HEK293 (cell line): ENCODE measurements around the gene TMEM184C.

Experiments used
- CTCF ChIA-PET: fragments of 350-600 bp; formaldehyde crosslinking; extraction: SDS; loops from one replicate; lab custom pipeline; 2021; ENCODE audit warnings: antibody characterized with exemption; lab: Yijun Ruan, JAX
- POLR2A ChIA-PET: fragments of 300-600 bp; formaldehyde crosslinking; extraction: SDS; loops from one replicate; lab custom pipeline; 2020; ENCODE audit warnings: antibody characterized with exemption, inconsistent platforms; lab: Yijun Ruan, JAX
- H3K27ac ChIP-seq: fragments of 200-500 bp; sonication (Bioruptor generic); 2 replicates; pipeline ENCODE4 v1.5.1; 2014; ENCODE audit warnings: low read depth, low read length, control low read depth, inconsistent platforms; ENCODE audit errors: extremely low read depth
- H3K36me3 ChIP-seq, 2 experiments: fragments of 200-500 bp in 1 of 2; sonication (Bioruptor generic) in 1 of 2; 1 replicate in 1 of 2; 2 replicates in 1 of 2; pipeline ENCODE4 v1.5.1; 2014 to 2017; ENCODE audit warnings: inconsistent platforms in 2 of 2, low read length in 2 of 2; ENCODE audit not compliant: control insufficient read depth in 2 of 2, insufficient read depth in 1 of 2
- H3K4me1 ChIP-seq: fragments of 200-500 bp; sonication (Bioruptor generic); 2 replicates; pipeline ENCODE4 v1.5.1; 2014; ENCODE audit warnings: mild to moderate bottlenecking, low read length, inconsistent platforms; ENCODE audit not compliant: control insufficient read depth, insufficient read depth
- H3K4me3 ChIP-seq: 2 replicates; pipeline ENCODE4 v1.5.1; 2011; ENCODE audit warnings: low read depth, mild to moderate bottlenecking, control low read depth, low read length, moderate library complexity
- H3K9me3 ChIP-seq: fragments of 200-500 bp; sonication (Bioruptor generic); 2 replicates; pipeline ENCODE4 v1.5.1; 2014; ENCODE audit warnings: low read depth, low read length, inconsistent platforms; ENCODE audit not compliant: control insufficient read depth, insufficient read depth
- MYNN ChIP-seq: fragments of 450-650 bp; formaldehyde crosslinking; IDR thresholded peaks from 2 replicates; pipeline ENCODE4 v1.5.1; 2016; ENCODE audit warnings: missing biosample characterization, missing genetic modification characterization, borderline replicate concordance
- YY2 ChIP-seq: fragments of 450-650 bp; formaldehyde crosslinking; IDR thresholded peaks from 2 replicates; pipeline ENCODE4 v1.5.1; 2016; ENCODE audit warnings: missing biosample characterization, missing genetic modification characterization
- ZFP69B ChIP-seq: fragments of 450-650 bp; formaldehyde crosslinking; IDR thresholded peaks from 2 replicates; pipeline ENCODE4 v1.5.1; 2016; ENCODE audit warnings: missing biosample characterization, missing genetic modification characterization
- ZNF133 ChIP-seq: fragments of 450-650 bp; formaldehyde crosslinking; IDR thresholded peaks from 2 replicates; pipeline ENCODE4 v1.5.1; 2016; ENCODE audit warnings: missing biosample characterization, missing genetic modification characterization
- ZNF146 ChIP-seq: fragments of 450-650 bp; formaldehyde crosslinking; IDR thresholded peaks from 2 replicates; pipeline ENCODE4 v1.5.1; 2016; ENCODE audit warnings: missing biosample characterization, missing genetic modification characterization
- ZNF19 ChIP-seq: fragments of 450-650 bp; formaldehyde crosslinking; IDR thresholded peaks from 2 replicates; pipeline ENCODE4; 2016; ENCODE audit warnings: missing biosample characterization, missing genetic modification characterization, low read depth
- ZNF426 ChIP-seq: fragments of 450-650 bp; formaldehyde crosslinking; IDR thresholded peaks from 2 replicates; pipeline ENCODE4 v1.5.1; 2017; ENCODE audit warnings: missing biosample characterization, missing genetic modification characterization, mild to moderate bottlenecking, inconsistent platforms, moderate library complexity
- ZNF521 ChIP-seq: fragments of 450-650 bp; formaldehyde crosslinking; IDR thresholded peaks from 2 replicates; pipeline ENCODE4 v1.5.1; 2017; ENCODE audit warnings: missing biosample characterization, mild to moderate bottlenecking, missing genetic modification characterization
- ZNF610 ChIP-seq: fragments of 450-650 bp; formaldehyde crosslinking; IDR thresholded peaks from 2 replicates; pipeline ENCODE4 v1.5.1; 2016; ENCODE audit warnings: missing biosample characterization, missing genetic modification characterization, borderline replicate concordance
- ZNF707 ChIP-seq: fragments of 450-650 bp; formaldehyde crosslinking; IDR thresholded peaks from 2 replicates; pipeline ENCODE4 v1.5.1; 2016; ENCODE audit warnings: missing biosample characterization, missing genetic modification characterization
- ZNF776 ChIP-seq: fragments of 450-650 bp; formaldehyde crosslinking; IDR thresholded peaks from 2 replicates; pipeline ENCODE4 v1.5.0; 2017; ENCODE audit warnings: missing biosample characterization, missing genetic modification characterization, borderline replicate concordance
- ZNF785 ChIP-seq: fragments of 450-650 bp; formaldehyde crosslinking; IDR thresholded peaks from 2 replicates; pipeline ENCODE4 v1.5.1; 2016; ENCODE audit warnings: missing biosample characterization, missing genetic modification characterization
- ZSCAN30 ChIP-seq: fragments of 450-650 bp; IDR thresholded peaks from 2 replicates; pipeline ENCODE4 v1.5.1; 2018; ENCODE audit warnings: missing biosample characterization, mild to moderate bottlenecking, missing genetic modification characterization, moderate library complexity
- TF ChIP-seq, protein P1 (sequence below): fragments of 450-650 bp; formaldehyde crosslinking; IDR thresholded peaks from 2 replicates; pipeline ENCODE4 v1.5.1; 2017; ENCODE audit warnings: missing biosample characterization, mild to moderate bottlenecking, missing genetic modification characterization, moderate library complexity
- TF ChIP-seq, protein P2 (sequence below): fragments of 450-650 bp; formaldehyde crosslinking; IDR thresholded peaks from 2 replicates; pipeline ENCODE4 v1.5.1; 2016; ENCODE audit warnings: missing biosample characterization, missing genetic modification characterization
- TF ChIP-seq, protein P3 (sequence below): fragments of 450-650 bp; formaldehyde crosslinking; conservative IDR thresholded peaks from 2 replicates; pipeline ENCODE4 v1.5.1; 2016; ENCODE audit warnings: low read depth, missing biosample characterization, missing genetic modification characterization
- TF ChIP-seq, protein P4 (sequence below): fragments of 450-650 bp; formaldehyde crosslinking; IDR thresholded peaks from 2 replicates; pipeline ENCODE4 v1.5.1; 2016; ENCODE audit warnings: missing biosample characterization, missing genetic modification characterization
- TF ChIP-seq, protein P5 (sequence below): fragments of 450-650 bp; IDR thresholded peaks from 2 replicates; pipeline ENCODE4 v1.5.1; 2018; ENCODE audit warnings: missing biosample characterization, missing genetic modification characterization

The TMEM184C gene

DNA sequence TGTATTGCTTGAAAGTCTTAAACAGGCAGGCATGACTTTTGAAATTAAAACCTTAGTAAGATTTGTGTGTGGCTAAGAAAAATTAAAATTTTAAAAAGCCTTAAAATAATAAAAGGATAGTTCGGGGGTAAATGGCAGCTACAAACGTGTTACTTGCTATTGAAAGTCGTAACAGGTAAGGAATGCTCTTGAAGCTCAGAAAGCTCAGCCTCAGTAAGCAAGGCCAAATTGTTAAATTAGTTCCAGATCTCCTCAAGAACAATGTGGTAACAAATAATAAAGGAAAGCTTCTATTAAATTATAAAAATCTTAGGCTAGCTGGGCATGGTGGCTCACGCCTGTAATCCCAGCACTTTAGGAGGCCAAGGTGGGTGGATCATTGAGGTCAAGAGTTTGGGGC, 41.3 kb downstream of the TMEM184C start:
- ChIA-PET POLR2A (no interaction called here), CTCF (no interaction called here)
- Histone ChIP-seq H3K27ac (no peak overlapping the region), H3K9me3 (no peaks in the 10 kb centered on the region), H3K36me3 (peaks cover 11 to 60% of the 10 kb centered on the region in 2 experiments), H3K4me1 (no peaks in the 10 kb centered on the region), H3K4me3 (no peak overlapping the region)
- TF ChIP-seq MYNN (tag by site-specific recombination) (no peak), ZNF776 (tag by site-specific recombination) (no peak), ZNF707 (no peak), ZFP69B (tag by site-specific recombination) (no peak), ZSCAN30 (tag by site-specific recombination) (no peak), ZNF521 (tag by site-specific recombination) (no peak), ZNF610 (tag by site-specific recombination) (no peak), ZNF133 (no peak), ZNF785 (no peak), ZNF19 (tag by site-specific recombination) (no peak), YY2 (tag by site-specific recombination) (no peak)
- TF ChIP-seq, protein P1, sequence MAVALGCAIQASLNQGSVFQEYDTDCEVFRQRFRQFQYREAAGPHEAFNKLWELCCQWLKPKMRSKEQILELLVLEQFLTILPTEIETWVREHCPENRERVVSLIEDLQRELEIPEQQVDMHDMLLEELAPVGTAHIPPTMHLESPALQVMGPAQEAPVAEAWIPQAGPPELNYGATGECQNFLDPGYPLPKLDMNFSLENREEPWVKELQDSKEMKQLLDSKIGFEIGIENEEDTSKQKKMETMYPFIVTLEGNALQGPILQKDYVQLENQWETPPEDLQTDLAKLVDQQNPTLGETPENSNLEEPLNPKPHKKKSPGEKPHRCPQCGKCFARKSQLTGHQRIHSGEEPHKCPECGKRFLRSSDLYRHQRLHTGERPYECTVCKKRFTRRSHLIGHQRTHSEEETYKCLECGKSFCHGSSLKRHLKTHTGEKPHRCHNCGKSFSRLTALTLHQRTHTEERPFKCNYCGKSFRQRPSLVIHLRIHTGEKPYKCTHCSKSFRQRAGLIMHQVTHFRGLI, result no peak
- TF ChIP-seq, protein P2, sequence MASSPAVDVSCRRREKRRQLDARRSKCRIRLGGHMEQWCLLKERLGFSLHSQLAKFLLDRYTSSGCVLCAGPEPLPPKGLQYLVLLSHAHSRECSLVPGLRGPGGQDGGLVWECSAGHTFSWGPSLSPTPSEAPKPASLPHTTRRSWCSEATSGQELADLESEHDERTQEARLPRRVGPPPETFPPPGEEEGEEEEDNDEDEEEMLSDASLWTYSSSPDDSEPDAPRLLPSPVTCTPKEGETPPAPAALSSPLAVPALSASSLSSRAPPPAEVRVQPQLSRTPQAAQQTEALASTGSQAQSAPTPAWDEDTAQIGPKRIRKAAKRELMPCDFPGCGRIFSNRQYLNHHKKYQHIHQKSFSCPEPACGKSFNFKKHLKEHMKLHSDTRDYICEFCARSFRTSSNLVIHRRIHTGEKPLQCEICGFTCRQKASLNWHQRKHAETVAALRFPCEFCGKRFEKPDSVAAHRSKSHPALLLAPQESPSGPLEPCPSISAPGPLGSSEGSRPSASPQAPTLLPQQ, result no peak
- TF ChIP-seq, protein P3, sequence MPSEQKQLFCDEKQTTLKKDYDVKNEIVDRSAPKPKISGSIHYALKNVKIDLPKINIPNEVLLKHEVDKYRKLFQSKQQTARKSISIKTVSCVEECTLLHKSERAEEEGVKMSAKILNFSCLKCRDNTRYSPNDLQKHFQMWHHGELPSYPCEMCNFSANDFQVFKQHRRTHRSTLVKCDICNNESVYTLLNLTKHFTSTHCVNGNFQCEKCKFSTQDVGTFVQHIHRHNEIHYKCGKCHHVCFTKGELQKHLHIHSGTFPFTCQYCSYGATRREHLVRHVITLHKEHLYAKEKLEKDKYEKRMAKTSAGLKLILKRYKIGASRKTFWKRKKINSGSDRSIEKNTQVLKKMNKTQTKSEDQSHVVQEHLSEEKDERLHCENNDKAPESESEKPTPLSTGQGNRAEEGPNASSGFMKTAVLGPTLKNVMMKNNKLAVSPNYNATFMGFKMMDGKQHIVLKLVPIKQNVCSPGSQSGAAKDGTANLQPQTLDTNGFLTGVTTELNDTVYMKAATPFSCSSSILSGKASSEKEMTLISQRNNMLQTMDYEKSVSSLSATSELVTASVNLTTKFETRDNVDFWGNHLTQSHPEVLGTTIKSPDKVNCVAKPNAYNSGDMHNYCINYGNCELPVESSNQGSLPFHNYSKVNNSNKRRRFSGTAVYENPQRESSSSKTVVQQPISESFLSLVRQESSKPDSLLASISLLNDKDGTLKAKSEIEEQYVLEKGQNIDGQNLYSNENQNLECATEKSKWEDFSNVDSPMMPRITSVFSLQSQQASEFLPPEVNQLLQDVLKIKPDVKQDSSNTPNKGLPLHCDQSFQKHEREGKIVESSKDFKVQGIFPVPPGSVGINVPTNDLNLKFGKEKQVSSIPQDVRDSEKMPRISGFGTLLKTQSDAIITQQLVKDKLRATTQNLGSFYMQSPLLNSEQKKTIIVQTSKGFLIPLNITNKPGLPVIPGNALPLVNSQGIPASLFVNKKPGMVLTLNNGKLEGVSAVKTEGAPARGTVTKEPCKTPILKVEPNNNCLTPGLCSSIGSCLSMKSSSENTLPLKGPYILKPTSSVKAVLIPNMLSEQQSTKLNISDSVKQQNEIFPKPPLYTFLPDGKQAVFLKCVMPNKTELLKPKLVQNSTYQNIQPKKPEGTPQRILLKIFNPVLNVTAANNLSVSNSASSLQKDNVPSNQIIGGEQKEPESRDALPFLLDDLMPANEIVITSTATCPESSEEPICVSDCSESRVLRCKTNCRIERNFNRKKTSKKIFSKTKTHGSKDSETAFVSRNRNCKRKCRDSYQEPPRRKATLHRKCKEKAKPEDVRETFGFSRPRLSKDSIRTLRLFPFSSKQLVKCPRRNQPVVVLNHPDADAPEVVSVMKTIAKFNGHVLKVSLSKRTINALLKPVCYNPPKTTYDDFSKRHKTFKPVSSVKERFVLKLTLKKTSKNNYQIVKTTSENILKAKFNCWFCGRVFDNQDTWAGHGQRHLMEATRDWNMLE (tag by site-specific recombination), result no peak
- TF ChIP-seq, protein P4, sequence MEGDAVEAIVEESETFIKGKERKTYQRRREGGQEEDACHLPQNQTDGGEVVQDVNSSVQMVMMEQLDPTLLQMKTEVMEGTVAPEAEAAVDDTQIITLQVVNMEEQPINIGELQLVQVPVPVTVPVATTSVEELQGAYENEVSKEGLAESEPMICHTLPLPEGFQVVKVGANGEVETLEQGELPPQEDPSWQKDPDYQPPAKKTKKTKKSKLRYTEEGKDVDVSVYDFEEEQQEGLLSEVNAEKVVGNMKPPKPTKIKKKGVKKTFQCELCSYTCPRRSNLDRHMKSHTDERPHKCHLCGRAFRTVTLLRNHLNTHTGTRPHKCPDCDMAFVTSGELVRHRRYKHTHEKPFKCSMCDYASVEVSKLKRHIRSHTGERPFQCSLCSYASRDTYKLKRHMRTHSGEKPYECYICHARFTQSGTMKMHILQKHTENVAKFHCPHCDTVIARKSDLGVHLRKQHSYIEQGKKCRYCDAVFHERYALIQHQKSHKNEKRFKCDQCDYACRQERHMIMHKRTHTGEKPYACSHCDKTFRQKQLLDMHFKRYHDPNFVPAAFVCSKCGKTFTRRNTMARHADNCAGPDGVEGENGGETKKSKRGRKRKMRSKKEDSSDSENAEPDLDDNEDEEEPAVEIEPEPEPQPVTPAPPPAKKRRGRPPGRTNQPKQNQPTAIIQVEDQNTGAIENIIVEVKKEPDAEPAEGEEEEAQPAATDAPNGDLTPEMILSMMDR (tag by site-specific recombination), result no peak

DNA sequence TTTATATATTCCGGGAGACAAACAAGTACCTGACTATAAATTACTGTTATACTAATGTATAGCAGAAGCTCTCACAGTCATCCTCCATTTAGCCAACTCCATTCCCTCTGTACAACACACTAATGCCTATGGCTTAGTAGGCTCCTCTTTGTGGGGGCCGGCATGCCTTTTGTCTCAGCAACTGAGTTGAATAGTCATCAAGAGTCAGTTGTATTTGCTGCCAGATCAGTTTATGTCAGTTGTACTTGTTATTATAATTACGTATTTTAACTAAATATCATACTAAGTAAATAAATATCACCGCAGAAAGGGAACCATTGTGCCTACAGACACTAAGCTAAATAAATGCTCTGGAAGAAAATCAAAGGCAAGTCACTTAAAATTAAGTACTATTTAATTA, 56.9 kb downstream of the TMEM184C start:
- peaks cover 7 to 38% of the 10 kb centered on the region in 2 experiments; a peak in 2 of 3 replicates for H3K36me3 ChIP-seq
- H3K27ac ChIP-seq, result no peak overlapping the region
- no peak overlapping the region for H3K4me3 ChIP-seq
- H3K4me1 ChIP-seq, result no peaks in the 10 kb centered on the region
- CTCF ChIA-PET, result interaction anchor here (1.7 kb wide), 1 partner anchor 193 kb away, joined by 6 read pairs; no protein-coding TSS in a partner anchor
- TF ChIP-seq ZNF426 (tag by site-specific recombination), result no peak
- no peak for TF ChIP-seq ZNF133
- no peak for TF ChIP-seq ZNF146 (tag by site-specific recombination)
- TF ChIP-seq, protein P5, sequence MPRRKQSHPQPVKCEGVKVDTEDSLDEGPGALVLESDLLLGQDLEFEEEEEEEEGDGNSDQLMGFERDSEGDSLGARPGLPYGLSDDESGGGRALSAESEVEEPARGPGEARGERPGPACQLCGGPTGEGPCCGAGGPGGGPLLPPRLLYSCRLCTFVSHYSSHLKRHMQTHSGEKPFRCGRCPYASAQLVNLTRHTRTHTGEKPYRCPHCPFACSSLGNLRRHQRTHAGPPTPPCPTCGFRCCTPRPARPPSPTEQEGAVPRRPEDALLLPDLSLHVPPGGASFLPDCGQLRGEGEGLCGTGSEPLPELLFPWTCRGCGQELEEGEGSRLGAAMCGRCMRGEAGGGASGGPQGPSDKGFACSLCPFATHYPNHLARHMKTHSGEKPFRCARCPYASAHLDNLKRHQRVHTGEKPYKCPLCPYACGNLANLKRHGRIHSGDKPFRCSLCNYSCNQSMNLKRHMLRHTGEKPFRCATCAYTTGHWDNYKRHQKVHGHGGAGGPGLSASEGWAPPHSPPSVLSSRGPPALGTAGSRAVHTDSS (tag by site-specific recombination), result no peak
- no peaks in the 10 kb centered on the region for H3K9me3 ChIP-seq
- POLR2A ChIA-PET, result interaction anchor here (2.1 kb wide), 1 partner anchor 10 kb away, joined by 10 read pairs; the partner anchor contains the start of gene PRMT9
